Stimulated activated naive CD4-positive, alpha-beta T cell treated with Interleukin-2 at 50 U/mL for 16 hours (primary cell): Measurements from ENCODE around the gene PNPO.

Source experiments
- DNase-seq: peaks from one replicate; lab custom pipeline; 2025; lab: John Stamatoyannopoulos, UW

PNPO gene

DNA sequence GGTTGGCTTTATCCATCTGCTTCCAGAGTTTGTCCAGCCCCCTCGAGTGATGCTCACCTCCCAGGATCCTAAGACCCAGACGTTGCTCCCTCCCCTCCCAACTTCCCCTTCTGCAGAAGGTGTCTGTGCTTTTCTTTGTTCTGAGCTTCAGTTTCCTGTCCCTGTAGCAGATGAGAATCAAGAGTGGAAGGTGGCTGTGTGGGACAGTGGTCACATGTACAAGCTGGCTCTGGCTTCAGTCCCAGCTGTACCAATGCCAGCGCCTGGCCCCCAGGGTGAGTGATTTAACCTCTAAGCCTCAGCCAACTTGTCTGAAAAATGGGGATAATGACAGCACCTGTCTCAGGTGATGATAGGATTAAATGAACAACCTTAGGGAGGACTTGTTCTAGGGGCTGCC is 8.6 kb downstream of the PNPO start:
- no peak for DNase-seq

DNA sequence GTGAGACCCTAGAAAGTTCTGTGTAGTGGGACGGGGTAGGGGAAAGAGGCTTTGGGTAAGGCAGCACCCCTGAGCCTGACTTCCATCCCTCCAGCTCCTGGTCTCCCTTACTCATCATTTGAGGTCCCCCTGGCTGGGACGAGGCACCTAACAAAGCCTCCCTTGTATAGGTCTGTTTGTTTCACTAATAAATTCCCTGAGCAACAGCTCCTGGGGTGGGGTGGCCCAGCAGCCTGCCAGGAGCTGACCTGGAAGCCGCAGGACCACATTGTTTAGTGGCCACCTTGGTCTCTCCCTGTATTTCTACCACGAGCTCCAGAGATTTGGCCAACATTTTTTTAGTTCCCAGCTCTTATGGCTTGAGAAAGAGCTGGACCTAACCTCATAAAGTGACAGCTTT is 9.1 kb downstream of the PNPO start:
- DNase-seq: no peak

DNA sequence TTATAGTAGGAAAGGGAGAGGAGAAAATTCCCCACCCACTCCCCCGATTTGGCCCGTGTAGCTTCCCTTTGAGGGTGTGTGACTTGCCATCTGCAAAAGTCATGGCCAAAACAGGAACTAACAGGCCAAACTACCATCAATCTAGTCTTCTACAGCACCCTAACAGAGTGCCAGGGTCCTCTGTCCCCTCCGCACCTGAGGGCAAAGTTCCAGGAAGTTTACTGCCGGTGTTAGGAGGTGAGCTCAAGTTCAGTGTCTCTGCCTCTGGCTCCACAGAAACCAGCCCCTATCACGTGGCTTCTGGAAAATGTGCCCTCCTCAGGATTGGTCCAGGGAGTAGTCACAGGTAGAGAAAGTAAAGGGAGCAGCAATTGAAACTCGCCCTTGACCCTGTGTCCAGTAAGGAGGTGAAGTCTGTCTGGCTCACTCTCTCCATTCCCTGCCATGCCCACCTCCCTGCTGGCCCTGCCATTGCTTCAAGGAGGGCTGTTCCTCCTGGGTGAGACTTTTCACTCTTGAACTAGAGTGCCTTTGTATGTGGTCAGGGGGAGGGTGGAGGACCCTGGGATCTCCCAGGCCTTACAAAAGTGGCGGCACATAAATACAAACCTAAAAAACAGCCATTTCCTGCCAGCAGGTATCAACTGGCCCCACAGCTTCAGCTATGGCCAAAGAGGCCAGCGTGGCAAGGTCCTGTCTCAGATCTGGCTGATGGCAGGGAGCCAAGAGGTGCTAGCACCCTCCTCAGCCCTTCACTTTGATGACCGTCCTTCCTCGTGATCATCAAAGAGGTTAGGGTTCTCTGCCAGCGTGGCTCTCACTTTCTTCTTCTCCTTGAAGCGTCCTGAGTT is 11.0 kb downstream of the PNPO start:
- DNase-seq: no peak

DNA sequence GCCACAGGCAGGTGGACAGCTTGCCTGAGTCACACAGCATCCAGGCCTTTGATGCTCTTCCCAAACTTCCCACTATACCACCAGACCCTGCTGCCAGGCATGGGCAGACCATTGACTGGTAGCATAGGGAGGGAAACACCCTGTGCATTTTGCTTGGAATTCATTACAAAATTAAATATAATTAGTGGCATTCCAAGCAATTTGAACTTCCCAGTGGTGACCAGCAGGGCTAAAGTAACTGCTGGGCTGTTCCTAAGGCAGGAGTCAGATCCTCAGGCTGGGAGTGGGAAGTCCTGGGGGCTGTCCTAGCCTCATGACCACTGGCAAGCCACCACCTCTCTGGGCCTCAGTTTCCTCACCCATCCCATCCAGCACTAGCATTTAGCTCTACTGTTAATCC is 12.5 kb downstream of the PNPO start:
- DNase-seq: no peak

DNA sequence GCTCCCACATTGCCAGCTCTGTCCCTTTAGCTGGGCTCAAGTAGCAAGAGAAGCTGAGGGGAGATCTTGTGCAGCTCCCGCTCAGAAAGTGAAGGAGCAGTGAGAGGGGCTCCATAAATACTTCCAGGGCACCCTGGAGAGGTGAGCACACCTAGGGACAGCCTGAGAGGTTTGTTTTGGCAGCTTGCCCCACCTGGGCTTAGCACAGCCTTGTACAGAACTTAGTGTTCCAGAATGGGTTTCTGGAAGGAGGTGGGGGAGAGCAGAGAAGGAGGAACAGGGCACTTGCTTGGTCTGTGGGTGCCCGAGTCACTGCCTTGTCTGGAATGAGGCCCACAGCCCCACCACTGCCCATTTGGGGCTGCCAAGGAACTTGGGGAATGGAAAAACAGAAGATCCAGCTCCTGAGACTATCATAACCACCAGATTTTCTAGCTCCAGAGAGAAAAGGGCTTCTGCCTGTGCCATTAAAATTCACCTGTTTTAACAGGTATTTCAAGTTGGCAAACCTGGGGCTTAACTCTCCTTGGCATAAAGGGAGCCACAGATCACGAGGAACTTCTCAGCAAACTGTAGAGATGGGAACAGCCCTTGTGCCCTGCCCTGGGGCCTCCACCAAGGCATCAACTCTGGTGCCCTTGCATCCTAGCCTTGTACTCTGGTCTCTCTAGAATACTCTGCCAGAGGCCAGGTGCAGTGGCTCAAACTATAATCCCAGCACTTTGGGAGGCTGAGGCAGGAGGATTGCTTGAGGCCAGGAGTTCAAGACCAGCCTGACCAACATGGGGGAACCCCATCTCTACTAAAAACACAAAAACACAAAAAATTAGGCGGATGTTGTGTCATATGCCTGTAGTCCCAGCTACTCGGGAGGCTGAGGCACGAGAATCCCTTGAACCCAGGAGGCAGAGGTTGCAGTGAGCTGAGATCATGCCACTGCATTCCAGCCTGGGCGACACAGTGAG is 14.4 kb downstream of the PNPO start:
- no peak for DNase-seq

DNA sequence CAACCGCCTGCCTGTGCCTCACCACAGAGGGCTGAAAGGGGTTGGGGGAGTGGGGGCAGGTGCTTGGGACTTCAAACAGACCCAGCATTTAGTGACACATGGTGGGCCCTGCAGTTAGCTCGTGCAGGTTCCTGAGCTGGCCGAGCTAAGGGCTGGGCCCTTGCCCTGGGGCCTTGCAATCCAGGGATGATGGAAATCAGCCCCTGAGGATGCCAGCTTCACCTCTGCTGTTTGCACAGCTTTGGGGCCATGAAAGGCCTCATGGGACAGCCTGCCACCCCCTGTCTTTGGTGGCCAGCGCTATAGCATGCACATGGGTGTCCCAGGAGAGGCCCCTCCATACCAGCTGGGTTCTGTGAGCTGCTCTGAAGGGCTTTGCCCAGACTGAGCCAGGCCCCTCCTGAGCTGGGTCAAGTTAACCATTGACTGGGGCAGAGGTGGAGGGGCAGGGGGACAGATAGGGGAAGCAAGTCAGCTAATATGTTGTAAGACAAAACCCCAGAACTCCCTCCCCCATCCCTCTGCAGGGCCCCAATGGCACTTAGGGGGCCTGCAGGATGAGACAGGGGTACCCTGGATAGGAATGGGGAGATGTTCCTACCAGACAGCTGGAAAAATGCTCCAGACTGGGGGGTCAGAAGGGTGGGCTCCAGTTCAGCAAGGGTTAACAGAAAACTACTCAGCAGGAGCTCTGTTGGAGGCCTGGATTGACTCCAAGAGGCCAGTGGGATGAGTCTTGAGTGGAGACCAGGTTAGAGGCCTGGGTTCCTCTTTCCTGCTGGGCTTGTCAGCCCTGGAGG is 15.6 kb downstream of the PNPO start:
- no peak for DNase-seq

DNA sequence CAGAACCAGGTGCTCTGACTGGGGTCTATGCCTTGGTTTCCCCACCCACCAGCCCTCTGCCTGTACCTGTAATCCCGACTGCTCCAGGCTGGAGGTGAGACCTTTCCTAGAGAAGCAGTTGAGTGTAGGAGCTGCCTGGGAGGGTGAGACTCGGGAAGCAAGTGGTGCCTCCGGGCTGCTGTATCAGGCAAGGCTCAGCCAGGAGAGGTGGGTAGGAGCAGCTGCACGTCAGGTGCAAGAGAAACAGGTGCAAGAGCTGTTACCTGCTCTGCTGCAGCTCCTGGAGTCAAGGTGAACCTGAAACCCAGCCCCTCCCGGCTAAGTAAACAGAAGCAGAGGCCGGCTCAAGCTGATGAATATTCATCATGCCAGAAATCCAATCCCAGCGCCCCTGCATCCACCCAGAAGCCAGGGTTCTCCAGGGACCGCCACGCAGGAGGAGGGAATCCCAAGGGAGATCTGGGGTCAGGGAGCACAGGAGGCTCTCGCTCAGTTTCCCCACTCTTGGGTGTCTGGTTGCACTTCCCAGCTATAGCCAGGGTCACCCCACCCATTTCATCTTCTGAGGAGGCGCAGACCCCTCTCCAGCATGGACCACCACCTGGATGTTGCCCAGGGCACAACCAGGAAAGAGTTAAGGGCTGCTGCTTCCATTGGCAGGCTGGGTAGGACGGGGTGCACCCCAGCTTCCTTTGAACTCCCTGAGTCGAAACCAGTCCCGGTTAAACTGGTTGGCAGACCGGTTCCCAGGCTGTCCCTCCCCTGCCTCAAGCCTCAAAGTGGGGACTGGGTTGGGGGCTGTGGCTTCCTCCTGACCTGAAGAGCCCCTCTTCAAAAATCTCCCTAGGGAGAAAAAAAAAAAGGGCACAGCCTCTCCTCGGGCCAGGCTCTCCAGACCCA is 16.5 kb downstream of the PNPO start, which contains the start of gene PRR15L:
Gene PRR15L, minus strand, starts transcription at position 293 of the 900 bp plus-strand sequence. CDS start 4,649 bp downstream, outside the sequence.
- DNase-seq: no peak

DNA sequence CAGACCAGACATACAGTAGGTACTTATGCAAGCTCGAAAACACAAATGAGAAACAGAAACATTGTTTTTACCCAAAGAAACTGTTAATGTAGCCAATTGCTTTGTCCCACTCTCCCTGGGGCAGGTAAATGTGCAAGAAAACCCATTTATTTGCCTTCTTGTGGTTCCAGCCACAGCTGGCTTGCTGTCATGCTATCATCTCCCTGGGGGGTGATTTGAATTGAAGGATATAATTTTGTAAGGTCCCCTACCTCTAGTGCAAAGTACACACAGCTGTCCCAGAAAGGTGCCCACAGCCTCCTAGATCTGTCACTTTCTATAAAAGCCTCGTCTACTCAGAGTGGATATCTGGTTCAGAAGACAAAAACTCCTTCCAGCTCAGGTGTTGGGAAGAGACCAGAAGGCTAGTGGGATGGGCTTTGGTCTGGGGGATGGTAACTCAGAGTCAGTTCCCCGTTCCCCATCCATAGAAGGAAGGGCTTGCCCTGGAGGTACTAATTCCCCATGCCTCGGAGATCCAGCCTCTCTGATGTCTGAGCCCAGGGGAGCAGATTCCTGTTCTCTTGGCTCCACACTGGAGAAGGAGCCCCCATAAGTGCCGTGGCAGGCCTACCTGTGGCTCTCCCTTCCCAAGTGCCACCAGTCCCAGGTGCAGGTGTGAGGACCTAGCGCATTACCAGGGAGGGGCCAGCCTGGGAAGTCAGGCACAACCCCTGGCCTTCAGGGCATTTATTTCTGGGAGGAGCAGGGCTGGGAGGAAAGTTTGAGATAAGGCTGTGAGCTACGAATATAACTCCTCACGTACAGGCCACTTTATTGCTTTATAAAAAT is 18.7 kb downstream of the PNPO start:
- no peak for DNase-seq

DNA sequence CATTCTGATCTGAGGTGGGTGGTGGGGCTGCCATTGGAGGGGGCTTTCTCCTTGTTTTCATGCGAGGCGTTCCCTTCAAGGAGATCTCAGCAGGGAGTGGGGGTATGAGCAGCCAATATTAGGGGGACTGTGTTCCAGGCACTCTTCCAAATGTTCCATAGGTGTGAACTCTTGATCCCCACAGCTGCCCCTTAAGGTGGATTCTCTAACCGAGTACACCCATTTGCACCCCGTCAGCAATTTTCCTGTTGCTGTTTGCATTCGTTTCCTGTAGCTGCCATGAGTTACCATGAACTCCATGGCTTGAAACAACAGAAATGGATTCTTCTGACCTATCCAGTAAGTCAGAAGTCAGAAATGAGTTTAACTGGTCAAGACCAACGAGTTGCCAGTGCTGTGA is 20.0 kb downstream of the PNPO start:
- DNase-seq: no peak

DNA sequence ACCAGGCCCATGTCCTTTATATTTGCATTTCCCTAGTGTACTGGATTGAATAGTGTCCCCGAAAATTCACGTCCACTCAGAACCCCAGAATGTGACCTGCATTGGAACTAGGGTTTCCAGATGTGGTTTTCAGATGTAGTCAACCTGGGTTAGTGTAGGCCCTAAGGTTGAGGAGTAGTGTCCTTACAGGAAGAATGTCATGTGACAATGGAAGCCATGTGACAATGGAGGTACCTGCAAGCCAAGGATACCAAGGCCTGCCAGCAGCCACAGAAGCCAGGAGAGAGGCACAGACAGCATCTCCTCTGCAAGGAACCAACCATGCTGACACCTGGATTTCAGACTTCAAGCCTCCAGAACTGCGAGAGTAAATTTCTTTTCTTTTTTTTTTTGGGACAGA is 21.5 kb downstream of the PNPO start:
- DNase-seq: no peak

DNA sequence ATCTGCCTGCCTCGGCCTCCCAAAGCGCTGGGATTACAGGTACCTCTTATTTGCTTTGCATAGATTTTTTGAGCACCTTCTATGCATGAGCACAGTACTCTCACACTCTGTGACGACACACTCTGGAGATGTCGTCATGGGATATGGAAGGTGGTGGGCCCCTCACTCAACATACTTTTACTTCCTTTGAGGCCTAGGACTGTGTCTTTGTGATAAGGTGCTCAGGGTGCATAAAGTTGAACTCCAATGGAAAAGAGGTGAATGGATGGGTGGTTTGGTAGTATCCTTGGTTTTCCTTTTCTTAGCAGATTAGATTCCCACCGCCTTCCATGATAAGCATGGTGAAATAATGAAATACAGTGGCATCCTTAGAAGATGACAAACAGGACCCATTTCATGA is 23.5 kb downstream of the PNPO start:
- DNase-seq: no peak

DNA sequence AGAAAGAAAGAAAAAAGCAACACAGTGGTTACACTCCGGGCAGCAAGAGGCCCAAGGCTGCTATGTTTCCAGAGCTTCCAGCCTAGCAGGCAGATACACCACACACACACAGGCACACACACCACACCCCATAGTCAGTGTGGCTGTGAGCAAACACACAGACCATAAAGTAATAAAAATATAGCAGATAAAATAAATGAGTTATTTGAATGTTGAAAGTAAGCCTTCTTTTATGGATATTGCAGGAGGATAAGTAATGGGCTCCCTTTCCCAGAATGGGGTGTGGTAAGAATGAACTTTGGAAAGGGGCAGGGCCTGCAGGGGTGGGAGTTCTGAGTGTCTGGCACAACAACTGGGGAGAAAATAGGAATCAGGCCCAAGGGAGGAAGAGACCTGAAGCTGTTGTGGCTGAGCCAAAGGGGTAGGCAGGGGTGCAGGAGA is 24.7 kb downstream of the PNPO start:
- no peak for DNase-seq

DNA sequence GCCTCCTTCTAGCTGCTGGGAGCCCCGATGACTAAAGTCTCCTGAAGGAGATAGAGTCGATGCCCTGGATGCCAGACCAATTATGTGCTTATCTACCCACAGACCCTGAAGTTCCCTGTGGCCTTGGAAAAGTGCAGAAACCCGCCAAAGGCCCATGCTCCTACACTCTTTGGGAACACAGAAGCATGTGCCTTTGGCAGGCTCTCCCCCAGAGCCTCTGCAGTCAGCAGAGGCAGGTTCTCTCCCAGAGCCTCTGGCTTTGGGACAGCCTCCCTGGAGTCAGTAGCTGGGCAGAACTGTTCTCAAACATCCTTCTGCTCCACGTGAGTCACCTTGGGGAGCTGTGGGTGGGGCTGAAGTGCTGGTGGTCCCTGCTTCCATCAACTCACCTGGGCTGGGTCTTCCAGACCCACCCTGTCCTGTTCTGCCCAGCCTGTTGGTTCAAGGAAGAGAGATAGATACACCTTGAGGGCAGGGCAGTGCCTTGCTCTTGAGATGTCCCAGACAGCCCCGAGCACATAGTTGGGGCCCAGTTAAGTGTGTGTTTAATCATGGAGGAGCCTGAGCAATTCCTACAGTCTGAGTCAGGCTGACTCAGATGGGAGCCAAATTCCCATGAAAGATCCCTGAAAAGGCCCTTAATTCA is 26.4 kb downstream of the PNPO start:
- no peak for DNase-seq

DNA sequence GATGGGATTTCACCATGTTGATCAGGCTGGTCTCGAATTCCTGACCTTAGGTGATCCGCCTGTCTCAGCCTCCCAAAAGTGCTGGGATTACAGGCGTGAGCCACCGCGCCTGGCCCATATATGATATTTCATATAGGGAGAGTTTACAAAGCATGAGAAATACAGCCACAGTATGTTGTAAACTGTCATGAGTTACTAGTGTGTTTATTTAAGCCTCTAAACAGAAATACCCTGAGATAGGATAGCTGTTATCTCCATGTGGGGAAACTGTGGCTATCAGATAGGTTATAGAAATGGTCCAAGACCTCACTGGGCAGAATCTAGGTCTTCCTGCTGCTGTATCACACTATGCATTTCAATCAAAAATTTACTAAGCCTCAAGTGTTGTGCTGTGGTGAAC is 27.5 kb downstream of the PNPO start:
- DNase-seq: no peak

DNA sequence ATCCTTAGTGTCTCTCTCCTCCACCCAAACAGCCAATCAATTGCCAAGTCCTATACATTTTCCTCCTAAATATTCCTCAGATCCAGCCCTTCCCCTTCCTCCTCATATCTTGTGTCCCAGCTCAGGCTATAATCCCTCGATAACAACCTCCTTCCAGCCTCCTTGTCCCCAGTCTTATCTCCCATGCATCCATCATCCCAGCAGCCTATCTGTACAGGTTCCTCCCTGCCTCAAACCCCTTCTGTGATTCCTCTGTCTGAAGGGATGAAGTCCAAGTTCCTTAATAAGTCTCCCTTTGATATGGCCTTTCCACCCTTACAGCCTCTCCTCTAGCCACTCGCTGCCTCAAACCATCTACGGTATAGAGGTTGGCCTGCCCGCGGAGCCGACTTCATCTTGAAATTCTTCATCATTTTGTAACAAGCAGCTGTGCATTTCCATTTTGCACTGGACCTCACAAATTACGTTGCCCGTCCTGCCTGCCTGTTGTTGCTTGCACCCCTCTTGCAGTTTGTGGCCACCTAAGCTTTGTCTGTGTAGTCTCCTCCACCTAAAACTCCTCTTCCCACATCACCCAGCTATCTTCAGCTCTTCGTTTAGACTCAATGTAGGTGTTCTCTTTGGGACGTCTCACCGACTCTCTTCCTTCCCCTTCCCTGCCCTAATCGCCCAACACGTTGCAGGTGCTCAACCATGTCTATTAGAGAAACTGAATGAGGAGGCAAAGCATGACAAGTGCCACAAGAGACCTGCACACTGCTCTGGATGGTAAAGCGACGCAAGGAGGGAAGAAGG is 28.8 kb downstream of the PNPO start:
- no peak for DNase-seq

DNA sequence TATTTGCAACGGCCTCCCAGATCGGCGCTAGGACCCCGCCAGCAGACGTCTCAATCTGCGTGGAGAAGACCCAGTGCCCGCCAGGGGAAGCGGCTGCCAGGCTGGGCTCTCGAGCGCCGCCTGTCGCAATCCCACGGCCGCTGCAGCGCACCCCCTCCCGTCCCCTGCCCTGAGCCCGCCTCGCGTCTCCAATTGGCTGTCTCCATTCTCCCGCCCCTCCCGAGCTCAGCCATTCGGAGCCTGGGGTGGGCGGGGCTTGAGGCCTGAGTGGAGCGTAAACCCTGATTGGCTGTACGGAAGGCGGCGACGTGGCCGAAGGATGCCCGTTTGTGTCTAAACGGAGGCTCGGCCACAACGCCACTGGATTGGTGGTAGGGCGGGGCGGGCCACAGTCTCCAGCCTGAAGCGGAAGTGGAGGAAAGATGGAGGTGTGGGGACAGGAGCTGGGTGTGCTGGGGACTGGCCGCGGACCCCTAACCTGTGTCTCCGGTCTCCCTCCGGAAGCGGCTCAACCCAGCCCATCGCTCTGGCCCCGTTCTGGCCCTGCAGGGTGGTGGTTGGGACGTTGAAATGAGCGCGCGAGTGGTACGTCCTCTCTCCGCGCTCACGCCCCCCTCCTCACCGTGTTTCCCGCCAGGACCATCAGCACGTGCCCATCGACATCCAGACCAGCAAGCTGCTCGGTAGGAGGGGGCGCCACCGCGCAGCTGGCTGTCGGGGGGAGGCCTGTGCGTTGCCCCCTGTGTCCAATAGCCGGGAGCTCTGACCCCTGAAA is 29.5 kb downstream of the PNPO start, which contains the start of gene CDK5RAP3:
Gene CDK5RAP3, plus strand, starts transcription at position 389 of the 775 bp plus-strand sequence. Its CDS starts 34 bp downstream, at position 423.
- DNase-seq: peak; percentile 99

DNA sequence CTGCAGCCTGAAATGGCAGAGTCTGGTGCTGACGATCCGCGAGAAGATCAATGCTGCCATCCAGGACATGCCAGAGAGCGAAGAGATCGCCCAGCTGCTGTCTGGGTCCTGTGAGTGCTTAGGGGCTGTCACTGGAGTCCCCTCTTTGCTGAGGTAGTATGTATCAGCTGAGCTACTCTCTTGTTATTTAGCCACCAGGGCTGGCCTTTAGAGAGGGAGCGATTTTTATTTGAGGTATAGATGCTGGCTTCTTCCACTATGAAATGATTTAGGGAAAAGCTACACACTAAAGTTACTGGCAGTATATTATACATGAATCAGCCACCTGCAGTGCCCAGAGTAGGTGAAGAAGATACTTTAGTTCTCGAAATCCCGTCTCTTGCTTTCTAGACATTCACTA is 32.2 kb downstream of the PNPO start:
- DNase-seq: no peak
